Activated T-cell treated with anti-CD3 and anti-CD28 coated beads for 1 hour (primary cell): ENCODE results near the gene TP53TG3C.
"Not testable (repeated sequence)": the region's sequence is repeated elsewhere in the genome, so short reads cannot be mapped to it uniquely, and the experiment has no call there.

ENCODE experiments used
- DNase-seq: peaks from one replicate; pipeline ENCODE4 v3.0.0-alpha.2; 2020; ENCODE audit warnings: low read depth

Gene TP53TG3C

GRCh38 chr16:33193926-33194325 lies at the start of gene TP53TG3C:
Gene TP53TG3C (plus strand): TSS chr16:33194226. CDS start chr16:33194294, 68 bp downstream.
- DNase-seq, result not testable (repeated sequence)
